SU-DHL-6 (cell line): ENCODE measurements around the gene REXO4.

Experiments used
- EZH2phosphoT487 ChIP-seq: fragments of 200-600 bp; sonication (generic), shearing (Covaris generic); conservative IDR thresholded peaks from 2 replicates; pipeline ENCODE4 v1.6.1; 2018; ENCODE audit warnings: mild to moderate bottlenecking, antibody characterized with exemption, low read length, moderate library complexity, mixed read lengths
- TF ChIP-seq, protein P1 (sequence below): fragments of 200-600 bp; sonication (generic); IDR thresholded peaks from one replicate; pipeline ENCODE4 v1.5.1; 2017; ENCODE audit warnings: antibody characterized with exemption, mild to moderate bottlenecking, low read length, moderate library complexity; ENCODE audit not compliant: insufficient read depth, poor library complexity, severe bottlenecking

- TF ChIP-seq, protein P1, sequence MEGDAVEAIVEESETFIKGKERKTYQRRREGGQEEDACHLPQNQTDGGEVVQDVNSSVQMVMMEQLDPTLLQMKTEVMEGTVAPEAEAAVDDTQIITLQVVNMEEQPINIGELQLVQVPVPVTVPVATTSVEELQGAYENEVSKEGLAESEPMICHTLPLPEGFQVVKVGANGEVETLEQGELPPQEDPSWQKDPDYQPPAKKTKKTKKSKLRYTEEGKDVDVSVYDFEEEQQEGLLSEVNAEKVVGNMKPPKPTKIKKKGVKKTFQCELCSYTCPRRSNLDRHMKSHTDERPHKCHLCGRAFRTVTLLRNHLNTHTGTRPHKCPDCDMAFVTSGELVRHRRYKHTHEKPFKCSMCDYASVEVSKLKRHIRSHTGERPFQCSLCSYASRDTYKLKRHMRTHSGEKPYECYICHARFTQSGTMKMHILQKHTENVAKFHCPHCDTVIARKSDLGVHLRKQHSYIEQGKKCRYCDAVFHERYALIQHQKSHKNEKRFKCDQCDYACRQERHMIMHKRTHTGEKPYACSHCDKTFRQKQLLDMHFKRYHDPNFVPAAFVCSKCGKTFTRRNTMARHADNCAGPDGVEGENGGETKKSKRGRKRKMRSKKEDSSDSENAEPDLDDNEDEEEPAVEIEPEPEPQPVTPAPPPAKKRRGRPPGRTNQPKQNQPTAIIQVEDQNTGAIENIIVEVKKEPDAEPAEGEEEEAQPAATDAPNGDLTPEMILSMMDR = no peak
- TF ChIP-seq EZH2phosphoT487 = no peak
Measured at GRCh38 chr9:133419005-133419404, 1.2 kb upstream of the REXO4 start.
